Measurements from ENCODE around the gene KCND2.

DNA sequence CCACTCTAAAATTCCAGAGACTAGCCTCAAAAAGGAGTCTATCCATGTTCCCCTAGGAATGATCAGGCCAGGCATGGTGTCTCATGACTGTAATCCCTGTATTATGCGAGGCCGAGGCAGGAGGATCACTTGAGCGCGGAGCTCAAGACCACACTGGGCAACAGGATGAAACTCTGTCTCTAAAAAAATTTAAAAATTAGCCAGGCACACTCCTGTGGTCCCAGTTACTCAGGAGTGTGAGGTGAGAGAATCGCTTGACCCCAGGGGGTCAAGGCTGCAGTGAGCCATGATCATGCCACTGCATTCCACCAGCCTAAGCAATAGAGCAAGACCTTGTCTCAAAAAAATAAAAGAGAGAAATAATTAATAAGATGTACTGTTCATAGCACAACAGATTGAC is 256.8 kb downstream of the KCND2 start:
- TF ChIP-seq TAF1 (IDR thresholded peaks at IDR 0.05; ENCODE audit: borderline replicate concordance, insufficient read depth, low read length) (no peak), FOXP2 (optimal IDR thresholded peaks at IDR 0.05; ENCODE audit: borderline replicate concordance, extremely low read depth, extremely low read length, insufficient read depth) (no peak)

All from PFSK-1 (cell line).